ENCODE results near the gene ADTRP.
"Not testable (repeated sequence)": the region's sequence is repeated elsewhere in the genome, so short reads cannot be mapped to it uniquely, and the experiment has no call there.

Gene ADTRP

GRCh38 chr6:11803591-11803971 is 25.0 kb upstream of the ADTRP start:
- no peak for DNase-seq (ENCODE audit: low read depth in 3 of 3)

GRCh38 chr6:11802886-11803590 is 24.4 kb upstream of the ADTRP start:
- no peak for DNase-seq (ENCODE audit: low read depth in 3 of 3)

GRCh38 chr6:11800531-11800930 is 21.9 kb upstream of the ADTRP start:
- not testable (repeated sequence) for DNase-seq (ENCODE audit: low read depth in 3 of 3)

GRCh38 chr6:11798538-11798937 is 19.9 kb upstream of the ADTRP start:
- DNase-seq (ENCODE audit: low read depth in 3 of 3), result no peak

GRCh38 chr6:11798096-11798495 is 19.5 kb upstream of the ADTRP start:
- no peak for DNase-seq (ENCODE audit: low read depth in 3 of 3)

GRCh38 chr6:11796829-11797228 is 18.2 kb upstream of the ADTRP start:
- DNase-seq (ENCODE audit: low read depth in 3 of 3), result no peak

- DNase-seq (ENCODE audit: low read depth in 3 of 3), result no peak
Observed at GRCh38 chr6:11795403-11795802, 16.8 kb upstream of the ADTRP start.

- no peak for DNase-seq (ENCODE audit: low read depth in 3 of 3)
Observed at GRCh38 chr6:11793277-11793676, 14.7 kb upstream of the ADTRP start.

GRCh38 chr6:11791354-11792107 is 12.9 kb upstream of the ADTRP start:
- no peak for DNase-seq (ENCODE audit: low read depth in 3 of 3)

GRCh38 chr6:11789744-11790143 is 11.1 kb upstream of the ADTRP start:
- no peak for DNase-seq (ENCODE audit: low read depth in 3 of 3)

GRCh38 chr6:11788043-11788442 is 9.4 kb upstream of the ADTRP start:
- DNase-seq (ENCODE audit: low read depth in 3 of 3), result no peak

GRCh38 chr6:11785774-11786579 is 7.4 kb upstream of the ADTRP start:
- peak in 1 of 3 experiments; percentile 32 for DNase-seq (ENCODE audit: low read depth in 3 of 3)

GRCh38 chr6:11785415-11785773 is 6.8 kb upstream of the ADTRP start:
- peak in 1 of 3 experiments; percentile 14 for DNase-seq (ENCODE audit: low read depth in 3 of 3)

- DNase-seq (ENCODE audit: low read depth in 3 of 3), result no peak
Observed at GRCh38 chr6:11784341-11784740, 5.7 kb upstream of the ADTRP start.

- DNase-seq (ENCODE audit: low read depth in 3 of 3), result no peak
Observed at GRCh38 chr6:11783524-11784064, 5.0 kb upstream of the ADTRP start.

- DNase-seq (ENCODE audit: low read depth in 3 of 3), result no peak
Observed at GRCh38 chr6:11782524-11782923, 3.9 kb upstream of the ADTRP start.

GRCh38 chr6:11780097-11780428 is 1.5 kb upstream of the ADTRP start:
- DNase-seq (ENCODE audit: low read depth in 3 of 3), result no peak

- DNase-seq (ENCODE audit: low read depth in 3 of 3), result no peak
Observed at GRCh38 chr6:11779329-11780096, 910 bp upstream of the ADTRP start.

GRCh38 chr6:11778036-11778435 is 567 bp downstream of the ADTRP start:
- no peak for DNase-seq (ENCODE audit: low read depth in 3 of 3)

- DNase-seq (ENCODE audit: low read depth in 3 of 3), result no peak
Observed at GRCh38 chr6:11775791-11776409, 2.7 kb downstream of the ADTRP start.

GRCh38 chr6:11774426-11774825 is 4.2 kb downstream of the ADTRP start:
- no peak for DNase-seq (ENCODE audit: low read depth in 3 of 3)
